RPMI7951 (cell line): ENCODE measurements around the gene PPM1A. TPM values are rescaled to one million over a fixed set of nuclear protein-coding genes. Genes with fewer than 3 reads are reported as not detected.
A peak's percentile ranks its signal among the peaks of the same experiment; 100 is the strongest.

ENCODE experiments used
- DNase-seq: peaks from one replicate; pipeline ENCODE4 v3.0.0-alpha.2; 2012; ENCODE audit warnings: low read depth
- total RNA-seq: library from RNA; depleted of rRNA; stranded (reverse); fragments of >200 nt; shearing (Covaris generic); gene quantifications from 2 replicates; pipeline ENCODE4 v1.2.3, GENCODE V29; 2014

The PPM1A gene
- total RNA-seq, 1 experiment from 2014 or later: 12.7 TPM

DNA sequence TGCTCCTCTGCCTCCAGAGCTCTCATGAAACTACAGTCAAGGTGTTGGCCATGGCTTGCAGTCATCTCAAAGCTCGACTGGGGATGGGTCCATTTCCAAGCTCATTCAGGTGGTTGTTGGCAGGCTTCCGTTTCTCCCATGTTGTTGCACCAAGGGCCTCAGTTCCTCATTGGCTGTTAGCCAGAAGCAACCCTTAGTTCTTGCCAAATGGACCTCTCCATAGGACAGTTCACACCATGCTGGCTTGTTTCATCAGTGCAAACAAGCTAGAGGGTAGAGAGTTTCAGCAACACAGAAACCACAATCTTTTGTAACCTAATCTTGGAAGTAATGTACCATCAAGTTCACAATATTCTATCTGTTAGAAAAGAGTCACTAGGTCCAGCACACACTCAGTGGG is 22.7 kb upstream of the PPM1A start:
- no peak for DNase-seq

DNA sequence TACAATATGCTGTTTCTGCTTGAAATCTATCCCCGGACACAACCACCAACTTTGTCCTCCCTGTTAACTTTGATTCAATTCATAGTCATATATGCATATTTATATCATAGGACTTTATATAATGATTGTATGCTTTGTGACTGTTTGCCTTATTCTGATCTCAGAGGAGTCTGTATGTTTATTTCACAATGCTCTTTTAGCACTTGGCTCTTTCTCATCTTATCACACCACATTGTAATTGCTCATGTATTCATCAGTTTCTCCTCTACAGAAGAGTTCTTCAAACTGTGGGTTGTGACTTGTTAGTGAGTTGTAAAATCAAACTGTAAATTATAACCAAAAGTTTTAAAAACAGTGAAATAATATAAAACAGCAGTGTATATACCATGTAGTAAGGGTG is 21.7 kb upstream of the PPM1A start:
- no peak for DNase-seq

DNA sequence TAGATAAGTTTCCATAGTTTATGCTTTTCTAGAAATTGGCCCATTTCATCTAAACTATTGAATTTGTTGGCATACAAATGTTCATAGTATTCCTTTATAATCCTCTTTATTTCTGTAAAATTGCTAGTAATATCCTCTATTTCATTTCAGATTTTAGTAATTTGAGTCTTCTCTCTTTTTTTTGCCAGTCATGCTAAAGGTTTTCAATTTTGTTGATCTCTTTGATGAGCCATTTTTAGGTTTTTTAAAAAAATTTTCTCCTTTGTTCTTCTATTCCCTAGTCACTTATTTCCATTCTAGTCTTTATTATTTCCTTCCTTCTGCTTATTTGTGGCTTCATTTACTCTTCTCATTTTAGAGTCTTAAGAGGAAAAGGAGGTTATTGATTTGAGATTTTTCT is 19.4 kb upstream of the PPM1A start:
- DNase-seq: no peak

DNA sequence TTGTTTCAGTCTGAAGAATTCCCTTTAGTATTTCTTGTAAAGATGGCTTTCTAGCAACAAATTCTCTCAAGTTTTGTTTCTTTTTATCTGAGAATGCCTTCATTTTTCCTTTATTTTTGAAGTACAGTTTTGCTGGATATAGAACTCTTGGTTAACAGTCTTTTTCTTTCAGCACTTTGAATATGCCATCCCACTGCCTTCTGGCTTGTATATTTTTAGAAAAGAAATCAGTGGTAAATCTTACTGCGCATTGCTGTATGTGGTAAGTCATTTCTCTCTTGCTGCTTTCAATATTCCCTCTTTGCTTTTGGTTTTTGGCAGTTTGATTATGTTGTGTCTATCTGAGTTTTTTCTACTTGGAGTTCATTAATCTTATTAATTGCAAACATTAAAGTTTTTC is 16.8 kb upstream of the PPM1A start:
- DNase-seq: no peak

DNA sequence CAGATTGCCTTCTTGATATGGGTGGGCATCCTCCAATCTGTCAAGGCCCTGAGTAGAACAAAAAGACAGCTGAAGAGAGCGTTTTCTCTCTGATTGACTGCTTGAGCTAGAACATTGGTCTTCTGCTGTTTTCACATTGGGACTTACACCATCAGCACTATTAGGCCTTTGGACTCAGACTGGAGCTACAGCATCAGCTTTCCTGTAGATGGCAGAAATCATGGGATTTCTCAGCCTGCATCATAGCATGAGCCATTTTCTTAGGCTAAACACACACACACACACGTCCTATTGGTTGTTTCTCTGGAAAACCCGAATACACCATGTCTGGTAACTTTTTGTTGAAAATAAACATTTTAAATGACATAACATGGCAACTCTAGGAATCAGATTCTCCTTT is 15.8 kb upstream of the PPM1A start:
- peak; percentile 8 for DNase-seq

DNA sequence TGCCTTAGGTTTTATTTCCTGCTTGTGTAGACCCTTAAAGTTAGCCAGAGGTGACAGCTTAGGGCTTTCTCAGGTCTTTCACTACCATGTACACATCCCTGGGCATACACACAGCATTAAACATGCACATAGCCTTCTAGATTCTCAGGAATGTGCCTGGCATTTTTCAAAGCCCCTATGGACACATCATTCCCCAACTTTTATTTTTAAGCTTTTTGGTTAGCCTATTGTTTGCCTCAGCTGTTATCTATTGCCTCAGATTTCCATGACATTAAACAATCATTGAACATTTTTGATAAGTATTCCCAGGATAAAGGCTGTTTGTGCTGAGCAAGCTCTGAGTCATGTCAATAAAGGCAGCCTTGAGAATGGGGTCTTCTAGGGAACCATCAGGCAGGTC is 15.1 kb upstream of the PPM1A start:
- no peak for DNase-seq

DNA sequence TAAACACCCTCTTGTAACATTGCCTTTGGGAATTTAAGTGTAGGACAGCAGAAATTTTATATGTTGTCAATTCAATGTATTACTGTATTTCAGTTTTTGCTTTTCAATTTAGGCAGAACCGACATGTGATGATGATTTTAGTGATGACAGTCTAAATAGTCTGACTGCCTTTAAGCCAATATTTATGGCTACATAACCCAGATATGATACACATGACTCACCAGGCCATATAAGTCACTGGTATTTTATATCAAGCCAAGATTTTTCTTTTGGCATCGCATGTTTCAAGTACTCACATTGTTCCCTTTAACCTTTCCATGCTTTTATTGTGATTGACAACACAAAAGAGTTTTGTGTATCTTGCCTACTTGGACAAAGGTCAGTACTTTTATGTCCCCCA is 13.6 kb upstream of the PPM1A start:
- DNase-seq: no peak

DNA sequence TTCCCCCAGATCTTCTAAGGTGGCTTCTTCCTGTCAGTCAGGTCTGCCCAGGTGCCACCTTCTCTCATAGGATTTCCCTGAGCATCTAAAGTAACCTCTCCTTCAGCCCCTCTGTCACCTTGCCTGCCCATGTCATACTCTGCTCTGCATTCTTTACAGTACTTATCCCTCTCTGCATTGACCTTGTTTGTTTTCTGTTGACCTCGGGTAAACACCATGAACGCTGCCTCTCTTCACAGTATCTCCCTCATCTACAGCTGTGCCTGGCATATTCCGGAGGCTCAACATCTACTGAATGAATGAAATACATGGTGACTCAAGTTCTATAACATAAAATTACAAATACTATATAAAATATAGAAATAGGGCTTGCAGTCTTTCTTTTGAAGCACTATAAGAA is 10.1 kb upstream of the PPM1A start:
- no peak for DNase-seq

DNA sequence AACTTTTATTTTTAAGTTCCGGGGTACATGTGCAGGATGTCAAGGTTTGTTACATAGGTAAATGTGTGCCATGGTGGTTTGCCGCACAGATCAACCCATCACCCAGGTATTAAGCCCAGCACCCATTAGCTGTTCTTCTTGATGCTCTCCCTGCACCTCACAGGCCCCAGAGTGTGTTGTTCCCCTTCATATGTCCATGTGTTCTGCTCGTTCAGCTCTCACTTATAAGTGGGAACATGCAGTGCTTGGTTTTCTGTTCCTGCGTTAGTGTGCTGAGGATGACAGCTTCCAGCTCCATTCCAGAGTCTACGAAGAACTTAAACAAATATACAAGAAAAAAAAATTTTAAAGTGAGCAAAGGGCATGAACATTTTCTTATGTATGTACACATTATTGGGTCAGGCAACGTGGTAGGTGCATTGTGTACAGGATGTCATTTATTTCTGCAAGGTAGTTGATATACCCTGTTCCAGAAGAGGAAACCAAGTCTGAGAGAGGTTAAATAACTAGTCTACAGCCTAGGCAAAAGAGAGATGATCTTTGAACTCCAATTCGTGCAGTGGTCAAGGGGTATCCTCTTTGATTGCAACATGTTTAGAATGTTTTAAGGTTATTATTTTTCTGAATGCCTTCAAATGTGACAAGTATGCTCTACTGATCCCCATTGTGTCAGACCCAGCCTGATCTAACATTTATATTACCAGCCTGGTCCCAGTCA is 8.7 kb upstream of the PPM1A start:
- no peak for DNase-seq

DNA sequence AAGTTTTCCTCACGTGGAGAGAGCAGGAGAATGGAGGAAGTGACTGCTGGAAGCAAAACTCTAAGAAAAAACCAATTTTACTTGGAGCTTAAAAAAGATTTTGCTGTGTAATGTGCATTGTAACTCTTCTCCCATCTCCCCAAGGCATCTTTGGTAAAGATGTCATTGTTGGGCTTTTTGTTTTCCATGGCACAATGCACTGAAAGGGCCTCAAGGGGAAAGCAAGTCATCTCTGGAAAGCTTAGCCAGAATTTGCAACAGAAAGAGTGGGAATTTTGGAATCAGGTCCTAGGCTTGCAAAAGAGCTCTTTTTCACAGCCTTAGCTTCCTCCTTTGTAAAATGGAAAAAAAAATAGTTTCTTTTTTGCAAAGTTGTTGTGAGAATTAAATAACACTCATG is 7.9 kb upstream of the PPM1A start:
- DNase-seq: no peak

DNA sequence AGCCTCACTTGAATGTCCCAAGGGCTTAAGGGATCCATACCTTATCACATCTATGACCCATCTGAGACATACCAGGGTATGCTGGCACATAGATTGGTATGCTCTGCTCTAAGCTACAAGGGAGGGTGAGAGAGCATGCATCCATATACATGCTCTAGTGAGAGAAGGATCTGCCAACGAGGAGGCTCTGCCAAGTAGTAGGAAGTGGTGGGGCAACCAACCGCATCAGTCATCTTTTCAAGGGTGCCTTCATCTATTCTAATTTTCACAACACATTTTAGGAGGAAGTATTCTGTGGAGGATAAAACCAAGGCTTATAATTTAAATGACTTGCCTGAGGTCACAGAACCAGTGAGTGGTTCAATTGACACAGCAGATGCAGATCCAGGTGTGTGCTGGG is 6.6 kb upstream of the PPM1A start:
- no peak for DNase-seq

DNA sequence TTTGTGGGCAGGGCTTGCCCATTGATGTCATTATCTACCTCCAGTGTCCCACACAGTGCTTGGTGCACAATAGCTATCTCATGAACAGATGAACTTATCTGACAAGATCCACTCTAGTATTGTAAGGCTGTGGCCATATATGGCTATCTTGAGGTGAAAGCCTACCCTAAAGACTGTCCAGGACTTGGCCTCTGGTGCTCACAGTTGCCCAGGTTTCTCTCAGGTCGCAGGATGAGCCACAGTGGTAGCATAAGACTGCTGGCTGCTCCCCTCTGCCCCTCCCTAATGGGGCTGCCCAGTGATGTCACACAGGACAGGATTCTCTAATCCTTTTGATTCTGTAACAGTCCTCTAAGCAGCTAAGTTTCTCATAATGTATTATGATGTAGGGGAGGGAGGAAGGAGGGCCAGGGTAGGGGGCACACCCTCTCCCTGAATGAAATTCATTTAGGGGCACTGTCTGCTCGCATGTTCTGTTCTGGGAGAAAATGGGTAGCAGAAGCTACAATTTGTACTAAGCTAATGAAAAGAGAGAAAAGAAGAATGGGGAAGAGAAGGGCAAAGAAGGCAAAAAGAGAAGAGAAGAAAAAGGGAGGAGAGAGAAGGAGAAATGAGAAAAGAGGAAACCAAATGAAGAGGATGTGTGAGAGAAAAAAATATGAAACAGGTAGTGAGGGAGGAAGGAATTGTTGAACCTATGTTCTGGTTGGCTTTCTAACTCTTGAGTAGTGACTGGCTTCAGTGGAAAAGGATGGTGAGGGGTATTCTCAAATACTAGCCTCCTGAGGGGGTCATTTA is 3.4 kb upstream of the PPM1A start:
- no peak for DNase-seq

DNA sequence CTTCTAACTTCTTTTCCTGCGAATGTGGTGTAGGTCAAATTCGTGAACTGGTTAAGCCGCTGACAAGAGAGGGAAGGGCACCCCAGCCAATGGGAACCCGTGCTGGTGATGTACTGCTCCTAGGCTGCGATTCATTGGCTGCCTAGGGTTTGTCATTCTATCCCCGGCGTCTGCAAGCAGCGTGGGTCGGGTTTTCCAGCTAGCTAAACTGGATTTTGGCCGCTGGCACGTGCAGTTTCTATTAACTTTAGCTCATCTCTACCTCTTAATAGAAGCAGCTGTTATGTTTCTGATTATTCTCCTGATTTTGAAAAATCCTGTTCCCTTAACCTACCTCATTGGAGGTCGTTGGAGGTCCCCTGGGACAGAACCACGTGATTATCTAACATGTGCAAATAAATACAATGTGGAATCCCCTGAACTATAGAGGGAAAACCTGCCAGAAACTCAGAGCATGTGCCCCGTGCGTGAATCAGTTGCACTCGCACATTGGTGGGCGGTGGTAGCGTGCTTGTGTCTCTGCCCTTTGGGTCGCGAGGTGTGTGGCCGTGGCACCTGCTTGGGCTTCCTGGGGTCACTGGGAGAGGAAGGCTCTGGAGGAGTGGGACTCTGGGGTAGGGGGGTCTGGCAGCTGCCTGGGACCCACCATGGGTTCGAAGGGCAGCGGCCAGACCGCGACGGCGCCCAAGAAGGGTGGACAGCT is 876 bp upstream of the PPM1A start:
- peak; percentile 91 for DNase-seq

DNA sequence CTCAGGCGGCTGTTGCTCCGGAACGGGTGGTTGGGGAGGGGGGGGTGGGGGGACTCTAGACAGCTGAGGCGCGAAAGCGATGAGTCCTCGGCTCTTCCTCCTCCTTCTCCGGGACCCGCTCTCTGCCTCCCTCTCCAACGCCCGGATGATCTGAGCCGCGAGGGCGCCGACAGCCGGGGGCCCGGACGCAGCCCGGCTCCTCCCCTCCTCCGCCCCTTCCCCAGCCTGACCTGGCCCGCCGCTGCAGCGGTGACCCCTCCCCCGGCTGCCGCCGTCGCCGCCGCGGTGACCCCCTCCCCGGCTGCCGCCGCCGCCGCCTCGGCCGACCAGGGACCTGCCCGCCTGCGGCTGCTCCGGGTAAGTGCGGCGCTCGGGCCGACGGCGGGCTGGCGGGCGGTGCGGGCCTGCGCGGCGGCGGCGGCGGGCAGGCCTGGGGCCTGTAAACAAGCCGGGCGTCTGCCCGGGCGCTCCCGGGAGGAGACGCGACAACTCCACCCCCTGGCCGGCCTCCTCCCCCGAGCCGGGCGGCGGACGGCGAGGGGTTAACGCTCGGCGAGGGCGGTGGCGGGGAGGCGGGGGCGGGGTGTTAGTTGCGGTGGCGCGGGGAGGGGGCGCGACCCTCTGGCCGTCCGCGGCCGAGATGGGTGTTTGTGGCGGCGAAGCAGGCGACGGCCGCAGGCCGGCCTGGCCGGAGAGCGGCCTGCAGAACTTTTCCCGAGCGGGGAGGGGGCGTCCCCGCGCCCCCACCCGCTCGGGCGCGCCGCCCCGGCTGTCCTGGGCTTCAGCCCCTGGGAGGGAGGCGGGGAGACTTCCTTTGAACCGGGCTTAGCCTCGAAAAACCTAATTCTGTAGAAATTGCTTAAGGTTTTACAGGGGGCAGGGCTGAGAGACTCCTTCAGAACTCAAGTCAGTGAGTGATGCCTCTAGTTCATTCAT is 568 bp downstream of the PPM1A start:
- peak; percentile 68 for DNase-seq

DNA sequence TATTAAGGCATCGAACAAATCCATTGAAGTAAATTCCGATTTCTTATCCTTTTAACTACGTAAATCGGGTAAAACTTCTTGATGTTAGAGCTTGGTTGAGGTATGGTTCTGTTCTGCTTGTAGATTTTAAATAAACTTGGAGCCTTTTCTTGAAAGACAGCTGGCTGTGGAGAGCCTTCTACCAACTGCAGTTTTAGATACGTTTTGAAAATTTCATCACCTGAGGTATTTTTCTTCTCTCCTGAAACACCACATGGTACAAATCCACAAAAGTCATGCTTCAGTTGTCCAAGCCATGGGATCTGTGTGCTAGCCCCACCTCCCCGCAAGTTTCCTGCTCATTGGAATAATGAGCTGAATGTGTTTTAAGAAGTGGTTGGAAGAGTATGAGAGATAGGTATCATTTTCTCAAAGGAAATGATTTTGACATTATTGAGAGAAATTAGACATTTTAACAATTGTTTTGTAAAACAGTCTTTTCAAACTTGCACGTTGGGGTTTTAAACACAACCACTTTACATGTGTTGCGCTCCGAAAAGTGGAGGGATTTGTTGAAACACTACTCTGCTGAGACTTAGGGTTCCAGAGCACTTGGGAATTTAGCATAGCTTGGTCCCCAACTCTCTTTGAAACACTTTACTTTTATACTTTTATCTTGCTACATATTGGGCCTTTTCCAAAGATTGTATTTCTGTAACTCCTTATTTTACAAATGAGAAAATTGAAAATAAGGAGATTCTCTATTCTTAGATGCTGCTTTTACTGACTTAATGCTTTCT is 1.4 kb downstream of the PPM1A start:
- peak; percentile 21 for DNase-seq

DNA sequence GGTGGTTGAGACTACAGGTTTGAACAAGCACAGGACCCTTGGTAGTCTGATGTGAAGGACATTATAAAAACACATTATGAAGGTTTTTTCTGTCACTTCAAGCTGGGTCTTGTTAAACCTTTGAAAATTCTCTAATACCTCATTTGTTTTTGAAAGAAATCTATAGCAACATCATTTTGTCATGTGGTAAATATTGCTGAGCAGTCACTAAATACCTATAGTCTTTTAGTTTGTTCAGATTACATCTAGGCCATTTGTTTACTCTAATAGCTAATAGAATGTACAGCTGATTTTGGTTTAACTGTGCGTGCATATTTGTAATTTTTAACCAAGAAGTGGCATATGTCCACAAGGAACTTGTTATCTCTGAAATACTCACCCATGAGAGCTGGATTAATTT is 2.9 kb downstream of the PPM1A start:
- DNase-seq: no peak

DNA sequence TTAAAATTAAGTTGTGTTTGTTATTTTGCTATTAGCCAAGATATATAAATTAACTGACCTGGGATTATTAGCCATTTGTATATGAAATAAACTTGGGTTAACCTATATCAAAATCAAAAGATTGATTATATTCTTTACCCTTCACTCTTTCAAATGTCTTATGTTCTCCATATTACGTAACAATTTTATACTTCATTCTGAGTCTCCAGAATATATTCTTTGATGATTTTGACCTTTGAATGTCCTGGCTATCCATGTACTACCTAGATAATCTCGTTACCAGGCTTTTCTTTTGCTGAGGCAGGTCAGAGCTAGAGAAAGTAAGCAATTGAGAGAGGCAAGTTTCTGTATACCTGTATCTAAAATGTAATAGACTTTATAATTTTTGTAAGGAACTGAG is 3.6 kb downstream of the PPM1A start:
- DNase-seq: no peak

DNA sequence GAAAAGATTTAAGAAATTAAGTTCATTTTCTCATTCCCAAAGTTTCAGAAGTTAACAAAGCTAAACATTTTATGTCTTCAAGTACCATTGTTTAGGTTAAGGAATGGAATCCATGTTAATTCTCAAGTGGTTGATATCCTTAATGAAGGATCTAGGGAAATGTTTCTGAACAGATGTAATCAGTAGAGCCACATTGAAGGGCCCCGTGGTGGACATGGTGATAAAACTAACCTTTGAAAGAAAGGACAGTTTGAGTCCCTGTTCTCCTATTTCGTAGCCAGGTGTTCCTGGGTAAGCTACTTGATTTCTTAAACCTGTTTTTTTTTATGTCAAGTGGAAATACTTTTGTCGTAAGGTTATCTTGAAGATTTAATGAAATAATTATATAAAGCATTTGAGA is 4.6 kb downstream of the PPM1A start:
- no peak for DNase-seq

DNA sequence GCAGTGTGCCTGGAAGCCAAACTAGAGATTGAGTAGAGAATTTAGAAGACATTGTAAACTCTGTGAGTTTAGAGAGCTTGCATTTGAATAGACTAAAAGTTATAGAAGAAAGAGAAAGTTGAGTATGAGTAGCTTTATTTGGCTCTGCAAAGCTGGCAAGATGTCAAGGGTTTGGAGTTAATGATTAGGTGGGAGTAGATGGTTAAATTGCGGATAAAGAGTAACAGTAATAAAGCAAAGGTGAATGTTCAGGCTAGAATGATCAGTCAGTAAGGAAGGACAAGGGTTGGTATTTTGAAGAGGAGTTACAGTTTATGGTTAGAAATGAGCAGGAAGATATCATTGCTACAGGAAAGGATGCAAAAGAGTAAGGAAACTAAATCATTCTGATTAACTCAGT is 5.2 kb downstream of the PPM1A start:
- no peak for DNase-seq

DNA sequence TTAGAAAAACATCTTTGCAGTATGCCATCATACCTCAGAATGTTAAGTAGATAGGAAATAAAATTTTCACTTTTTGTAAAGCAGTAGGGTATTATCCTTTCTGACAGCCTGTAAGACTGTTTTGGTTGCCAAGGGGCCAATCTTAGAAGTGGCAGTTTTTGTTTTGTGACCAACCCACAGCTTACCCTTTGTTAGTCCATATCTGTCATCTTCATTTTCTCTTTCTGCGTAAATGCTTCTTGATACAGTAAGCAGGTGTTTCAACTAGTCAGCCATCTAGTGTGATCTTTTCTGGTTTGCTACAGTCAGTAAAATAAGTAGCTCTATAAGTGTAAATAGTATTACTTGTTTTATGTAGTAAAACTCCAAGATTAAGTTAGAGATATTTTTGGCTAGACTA is 8.8 kb downstream of the PPM1A start:
- no peak for DNase-seq

DNA sequence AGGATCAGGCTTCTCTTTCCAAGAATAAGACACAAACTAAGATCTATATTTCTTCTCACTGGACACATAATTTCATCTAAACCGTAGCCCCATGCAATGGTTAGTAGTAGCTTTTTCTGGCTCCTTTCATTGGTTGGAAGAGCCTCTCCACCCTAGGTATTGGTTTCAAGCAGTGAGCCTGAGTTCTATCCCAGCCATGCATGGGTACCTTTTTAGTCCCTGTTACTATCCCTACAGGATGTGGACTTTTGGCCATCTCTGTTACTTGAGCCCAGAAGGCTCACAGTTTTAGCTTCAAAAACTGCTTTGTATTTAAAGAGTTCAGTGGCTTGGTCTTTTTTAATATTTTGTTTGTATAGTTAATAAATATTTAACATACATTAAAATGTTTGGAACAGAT is 16.1 kb downstream of the PPM1A start:
- DNase-seq: no peak
